Uterus (tissue), 2 donors: ENCODE data around the gene ALG11.
"Not testable (repeated sequence)": the region's sequence is repeated elsewhere in the genome, so short reads cannot be mapped to it uniquely, and the experiment has no call there.

Experiments
- CTCF ChIP-seq, 4 experiments: fragments of 200-600 bp in 2 of 4; fragments of 450-650 bp in 2 of 4; sonication (generic) in 2 of 4; IDR thresholded peaks; one replicate each; pipeline ENCODE4 v1.5.1; 2016 to 2019; ENCODE audit warnings: antibody characterized with exemption in 4 of 4, mild to moderate bottlenecking in 2 of 4, moderate library complexity in 1 of 4
- POLR2A ChIP-seq, 2 donors: fragments of 450-650 bp; IDR thresholded peaks; one replicate each; pipeline ENCODE4 v1.6.1; 2016; ENCODE audit warnings: antibody characterized with exemption in 2 of 2, mild to moderate bottlenecking in 1 of 2, moderate library complexity in 1 of 2

GRCh38 chr13:52061064-52061463 is 48.9 kb downstream of the ALG11 start:
- not testable (repeated sequence) for TF ChIP-seq CTCF, POLR2A (IDR thresholded peaks at IDR 0.05)
